Bronchial epithelial cell (primary cell): ENCODE measurements around the gene STAB1. TPM values are rescaled to one million over a fixed set of nuclear protein-coding genes. Genes with fewer than 3 reads are reported as not detected.

ENCODE experiments used
- DNase-seq: peaks from one replicate; pipeline ENCODE4 v3.0.0-alpha.2; 2010; ENCODE audit warnings: low read depth
- FAIRE-seq: peaks from 2 replicates; lab custom pipeline; 2011; peaks lifted over from hg19 to GRCh38; lab: Jason Lieb, UNC
- H3K27me3 ChIP-seq: 2 replicates; pipeline ENCODE4 v1.5.1; 2011; ENCODE audit warnings: low read length; ENCODE audit not compliant: control insufficient read depth, insufficient read depth
- H3K36me3 ChIP-seq: 2 replicates; pipeline ENCODE4 v1.5.1; 2011; ENCODE audit warnings: low read length; ENCODE audit not compliant: control insufficient read depth, insufficient read depth
- H3K4me3 ChIP-seq: 2 replicates; pipeline ENCODE4 v1.5.1; 2011; ENCODE audit warnings: mild to moderate bottlenecking, low read depth, low read length, control low read depth
- total RNA-seq: library from RNA; depleted of rRNA; stranded (reverse); fragments of >200 nt; gene quantifications from 2 replicates; pipeline ENCODE4 v1.2.1, GENCODE V29; 2014
- TF ChIP-seq, protein P1 (sequence below): IDR thresholded peaks from 2 replicates; pipeline ENCODE4 v1.5.1; 2011; ENCODE audit warnings: mild to moderate bottlenecking, moderate library complexity, low read length, control low read depth, inconsistent platforms; ENCODE audit not compliant: insufficient read depth, severe bottlenecking

STAB1 gene
- total RNA-seq, 1 donor from 2014 or later = under 0.01 TPM

DNA sequence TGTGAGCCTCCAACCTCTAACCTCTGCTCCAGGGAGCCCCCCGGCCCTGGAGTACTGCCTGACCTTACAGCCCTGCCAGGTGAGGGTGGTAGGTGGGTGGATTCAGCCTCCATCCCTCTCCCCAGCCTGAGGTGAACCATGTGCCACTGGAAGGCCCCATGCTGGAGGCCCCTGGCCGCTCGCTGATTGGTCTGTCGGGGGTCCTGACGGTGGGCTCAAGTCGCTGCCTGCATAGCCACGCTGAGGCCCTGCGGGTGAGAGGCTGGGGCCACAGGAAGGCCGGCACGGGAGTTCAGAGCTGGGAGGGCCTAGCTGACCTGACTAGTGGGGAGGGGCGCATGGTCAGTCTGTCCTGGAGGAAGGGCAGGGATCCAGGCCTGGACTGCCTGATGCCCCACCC lies 19.4 kb downstream of the STAB1 start:
- peaks cover 9% of the 10 kb centered on the region for H3K27me3 ChIP-seq
- no peaks in the 10 kb centered on the region for H3K36me3 ChIP-seq
- H3K4me3 ChIP-seq = no peak overlapping the region
- TF ChIP-seq, protein P1, sequence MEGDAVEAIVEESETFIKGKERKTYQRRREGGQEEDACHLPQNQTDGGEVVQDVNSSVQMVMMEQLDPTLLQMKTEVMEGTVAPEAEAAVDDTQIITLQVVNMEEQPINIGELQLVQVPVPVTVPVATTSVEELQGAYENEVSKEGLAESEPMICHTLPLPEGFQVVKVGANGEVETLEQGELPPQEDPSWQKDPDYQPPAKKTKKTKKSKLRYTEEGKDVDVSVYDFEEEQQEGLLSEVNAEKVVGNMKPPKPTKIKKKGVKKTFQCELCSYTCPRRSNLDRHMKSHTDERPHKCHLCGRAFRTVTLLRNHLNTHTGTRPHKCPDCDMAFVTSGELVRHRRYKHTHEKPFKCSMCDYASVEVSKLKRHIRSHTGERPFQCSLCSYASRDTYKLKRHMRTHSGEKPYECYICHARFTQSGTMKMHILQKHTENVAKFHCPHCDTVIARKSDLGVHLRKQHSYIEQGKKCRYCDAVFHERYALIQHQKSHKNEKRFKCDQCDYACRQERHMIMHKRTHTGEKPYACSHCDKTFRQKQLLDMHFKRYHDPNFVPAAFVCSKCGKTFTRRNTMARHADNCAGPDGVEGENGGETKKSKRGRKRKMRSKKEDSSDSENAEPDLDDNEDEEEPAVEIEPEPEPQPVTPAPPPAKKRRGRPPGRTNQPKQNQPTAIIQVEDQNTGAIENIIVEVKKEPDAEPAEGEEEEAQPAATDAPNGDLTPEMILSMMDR = no peak
- FAIRE-seq (no peak), DNase-seq (no peak)

DNA sequence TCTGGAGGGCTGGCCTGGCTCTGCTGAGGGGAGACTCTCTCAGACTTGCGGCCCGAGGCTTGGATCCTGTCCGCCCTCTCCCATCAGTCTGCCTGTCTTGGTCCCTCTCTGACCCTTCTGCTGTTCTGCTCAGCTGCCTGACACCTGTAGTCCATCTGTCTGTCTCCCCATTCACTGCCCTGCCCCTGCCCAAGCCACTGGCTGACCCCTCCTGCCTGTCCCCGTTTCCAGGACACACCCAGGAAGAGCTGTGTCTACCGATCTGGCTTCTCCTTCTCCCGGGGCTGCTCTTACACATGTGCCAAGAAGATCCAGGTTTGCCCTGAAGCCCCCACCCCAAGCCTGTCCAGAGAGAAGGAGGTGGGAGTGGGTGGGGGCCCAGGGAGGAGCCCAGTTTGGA lies 20.1 kb downstream of the STAB1 start:
- TF ChIP-seq, protein P1 = no peak
- H3K27me3 ChIP-seq = peaks cover 9% of the 10 kb centered on the region
- H3K36me3 ChIP-seq = no peaks in the 10 kb centered on the region
- no peak overlapping the region for H3K4me3 ChIP-seq
- DNase-seq = no peak
- FAIRE-seq = no peak

DNA sequence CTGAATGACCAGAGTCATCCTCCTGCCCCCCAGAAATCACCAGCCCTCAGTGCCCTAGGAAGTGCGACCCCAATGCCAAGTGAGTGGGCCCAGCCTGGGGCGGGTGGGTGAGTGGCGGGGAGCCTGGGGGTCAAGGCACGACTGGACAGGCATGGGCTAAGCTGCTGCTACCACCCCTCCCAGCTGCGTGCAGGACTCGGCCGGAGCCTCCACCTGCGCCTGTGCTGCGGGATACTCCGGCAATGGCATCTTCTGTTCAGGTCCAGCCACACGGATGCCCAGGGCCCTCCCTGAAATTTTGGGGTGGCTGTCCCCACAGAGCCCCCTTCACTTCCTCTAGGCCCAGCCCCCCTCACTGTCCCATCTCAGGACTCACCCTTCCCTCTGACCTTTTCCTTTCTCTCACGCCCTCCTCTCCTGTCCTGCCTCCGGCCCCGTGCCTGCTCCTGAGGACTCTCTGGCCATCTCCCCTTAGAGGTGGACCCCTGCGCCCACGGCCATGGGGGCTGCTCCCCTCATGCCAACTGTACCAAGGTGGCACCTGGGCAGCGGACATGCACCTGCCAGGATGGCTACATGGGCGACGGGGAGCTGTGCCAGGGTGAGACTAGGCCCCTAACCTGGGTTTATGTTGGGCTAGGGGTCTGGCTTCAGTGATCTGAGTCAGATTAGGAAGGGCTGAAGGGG lies 21.5 kb downstream of the STAB1 start:
- H3K27me3 ChIP-seq = peaks cover 3% of the 10 kb centered on the region
- H3K36me3 ChIP-seq = no peaks in the 10 kb centered on the region
- FAIRE-seq (no peak), DNase-seq (no peak)
- TF ChIP-seq, protein P1 = no peak
- no peak overlapping the region for H3K4me3 ChIP-seq

DNA sequence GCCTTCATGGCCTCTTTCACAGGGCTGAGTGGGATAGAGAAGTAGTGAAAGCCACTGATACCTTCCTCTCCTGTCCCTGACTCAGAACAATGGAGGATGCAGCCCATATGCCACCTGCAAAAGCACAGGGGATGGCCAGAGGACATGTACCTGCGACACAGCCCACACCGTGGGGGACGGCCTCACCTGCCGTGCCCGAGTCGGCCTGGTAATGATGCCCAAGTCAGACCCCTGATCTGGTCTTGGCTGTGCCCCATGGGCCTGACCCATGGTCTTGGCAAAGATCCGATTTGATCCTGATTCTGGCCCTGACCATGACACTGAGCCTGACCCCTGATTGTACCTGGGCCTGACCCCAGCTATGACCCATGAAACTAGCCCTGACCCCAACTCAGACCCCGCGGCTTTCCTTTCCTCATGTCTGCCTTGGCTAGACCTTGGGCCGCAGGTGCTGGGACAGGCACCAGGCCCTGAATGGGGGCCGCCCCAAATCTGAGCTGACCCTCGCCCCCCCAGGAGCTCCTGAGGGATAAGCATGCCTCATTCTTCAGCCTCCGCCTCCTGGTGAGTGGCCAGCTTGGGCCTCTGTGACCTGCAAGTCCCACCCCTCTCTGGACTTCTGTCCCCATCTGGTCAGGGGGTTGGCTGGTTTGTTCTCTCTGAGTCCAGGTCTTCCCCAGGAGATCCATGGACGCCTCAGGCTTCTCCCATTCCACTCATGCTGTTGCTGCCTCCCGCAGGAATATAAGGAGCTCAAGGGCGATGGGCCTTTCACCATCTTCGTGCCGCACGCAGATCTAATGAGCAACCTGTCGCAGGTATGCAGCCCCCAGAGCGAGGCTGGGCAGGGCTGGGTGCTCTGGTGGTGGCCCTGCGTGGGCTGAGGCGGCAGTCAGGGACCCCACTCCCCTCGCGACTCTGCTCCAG lies 22.9 kb downstream of the STAB1 start:
- TF ChIP-seq, protein P1 = no peak
- Histone ChIP-seq H3K27me3 (peaks cover 3% of the 10 kb centered on the region), H3K36me3 (no peaks in the 10 kb centered on the region), H3K4me3 (no peak overlapping the region)
- FAIRE-seq (no peak), DNase-seq (no peak)

DNA sequence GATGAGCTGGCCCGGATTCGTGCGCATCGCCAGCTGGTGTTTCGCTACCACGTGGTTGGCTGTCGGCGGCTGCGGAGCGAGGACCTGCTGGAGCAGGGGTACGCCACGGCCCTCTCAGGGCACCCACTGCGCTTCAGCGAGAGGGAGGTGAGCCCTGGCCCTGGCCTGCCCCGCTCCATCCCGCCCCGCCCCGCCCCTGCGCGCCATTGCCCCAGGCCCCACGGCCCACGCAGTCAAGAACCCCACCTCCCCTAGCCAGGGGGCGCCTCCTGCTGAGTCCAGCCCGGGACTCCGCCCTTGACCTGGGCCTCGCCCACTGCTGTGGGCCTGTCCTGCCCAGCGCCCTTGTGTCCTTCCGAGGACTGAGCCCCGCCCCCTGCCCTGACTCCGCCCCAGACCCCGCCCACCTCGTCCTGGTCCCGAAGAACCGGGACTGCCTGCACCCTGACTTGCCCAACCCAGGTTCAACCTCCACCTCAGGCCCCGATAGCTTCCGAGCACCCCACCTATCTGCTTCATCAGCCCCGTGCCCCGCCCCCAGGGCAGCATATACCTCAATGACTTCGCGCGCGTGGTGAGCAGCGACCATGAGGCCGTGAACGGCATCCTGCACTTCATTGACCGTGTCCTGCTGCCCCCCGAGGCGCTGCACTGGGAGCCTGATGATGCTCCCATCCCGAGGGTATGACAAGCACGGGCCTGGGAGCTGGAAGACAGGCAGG lies 23.7 kb downstream of the STAB1 start:
- TF ChIP-seq, protein P1 = no peak
- Histone ChIP-seq H3K27me3 (peaks cover 3% of the 10 kb centered on the region), H3K4me3 (peak overlapping the region; percentile 22), H3K36me3 (peaks cover 2% of the 10 kb centered on the region)
- DNase-seq (no peak), FAIRE-seq (no peak)
